Central memory CD4-positive, alpha-beta T cell (primary cell): Measurements from ENCODE around the gene ANO3.

Experiments
- DNase-seq: peaks from one replicate; pipeline ENCODE4 v3.0.0; 2022

ANO3 gene

GRCh38 chr11:26365284-26365683 lies 33.4 kb downstream of the ANO3 start:
- DNase-seq: no peak

GRCh38 chr11:26377619-26378018 lies 45.7 kb downstream of the ANO3 start:
- DNase-seq: no peak

GRCh38 chr11:26399336-26399735 lies 67.4 kb downstream of the ANO3 start:
- no peak for DNase-seq

GRCh38 chr11:26410706-26411366 lies 78.9 kb downstream of the ANO3 start:
- DNase-seq: no peak

GRCh38 chr11:26412955-26413354 lies 81.0 kb downstream of the ANO3 start:
- DNase-seq: no peak

GRCh38 chr11:26418386-26418912 lies 86.5 kb downstream of the ANO3 start:
- no peak for DNase-seq

- DNase-seq: no peak
These were observed 88.4 kb downstream of the ANO3 start for GRCh38 chr11:26420331-26420730.

DNA sequence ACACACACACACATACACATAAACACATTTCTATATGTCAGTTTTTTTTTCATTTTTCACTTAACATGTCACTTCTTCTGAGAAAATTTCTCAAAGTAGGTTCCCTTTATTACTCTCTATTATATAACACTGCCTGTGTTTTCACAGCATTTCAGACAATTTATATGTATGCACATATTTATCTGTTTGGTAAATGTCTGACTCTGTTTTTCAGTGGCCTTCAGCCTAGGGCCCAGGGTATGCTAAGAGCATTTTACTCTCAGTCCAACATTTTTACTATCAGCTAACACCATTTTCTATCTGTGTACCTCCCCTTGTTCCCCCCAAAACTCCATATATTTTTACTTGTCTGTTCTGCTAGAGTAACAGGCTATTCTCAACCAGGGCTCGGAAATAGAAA lies 92.3 kb downstream of the ANO3 start:
- DNase-seq: no peak

DNA sequence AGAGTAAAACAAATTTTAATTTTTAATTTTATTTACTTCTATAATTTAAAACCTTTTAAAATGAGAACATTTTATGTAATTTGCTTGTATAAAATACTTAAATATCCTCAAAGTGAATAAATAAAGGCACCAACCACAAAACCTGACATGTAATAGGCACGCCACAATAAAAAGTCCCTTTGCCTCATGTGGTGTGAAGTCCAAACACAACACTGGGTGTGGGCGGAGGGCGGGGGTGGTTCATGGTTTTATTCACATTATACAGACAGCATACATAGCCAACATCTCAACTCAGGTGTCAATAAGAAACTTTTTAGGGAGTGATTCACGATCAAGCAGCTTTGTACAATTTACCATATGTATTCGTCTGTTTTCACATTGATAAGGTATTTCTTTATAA lies 107.9 kb downstream of the ANO3 start:
- DNase-seq: no peak

GRCh38 chr11:26442131-26442530 lies 110.2 kb downstream of the ANO3 start:
- no peak for DNase-seq

GRCh38 chr11:26443617-26444016 lies 111.7 kb downstream of the ANO3 start:
- DNase-seq: no peak

- no peak for DNase-seq
These were observed 125.7 kb downstream of the ANO3 start for GRCh38 chr11:26457636-26458035.

GRCh38 chr11:26465274-26465673 lies 133.3 kb downstream of the ANO3 start:
- DNase-seq: no peak

DNA sequence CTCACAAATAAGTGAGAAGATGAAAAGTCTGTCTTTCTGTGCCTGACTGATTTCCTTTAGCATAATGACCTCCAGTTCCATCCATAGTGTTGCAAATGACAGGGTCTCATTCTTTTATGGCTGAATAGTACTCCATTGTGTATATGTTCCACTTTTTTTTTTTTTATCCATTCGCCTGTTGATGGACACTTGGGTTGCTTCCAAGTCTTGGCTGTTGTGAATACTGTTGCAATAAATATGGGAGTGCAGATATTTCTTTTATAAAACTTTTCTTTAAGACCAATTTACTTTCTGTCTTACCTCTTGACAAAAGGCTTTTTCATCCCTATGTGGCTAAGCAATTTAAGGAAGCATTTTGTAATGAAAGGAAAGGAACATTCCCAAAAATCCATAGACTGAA lies 135.6 kb downstream of the ANO3 start:
- DNase-seq: no peak

DNA sequence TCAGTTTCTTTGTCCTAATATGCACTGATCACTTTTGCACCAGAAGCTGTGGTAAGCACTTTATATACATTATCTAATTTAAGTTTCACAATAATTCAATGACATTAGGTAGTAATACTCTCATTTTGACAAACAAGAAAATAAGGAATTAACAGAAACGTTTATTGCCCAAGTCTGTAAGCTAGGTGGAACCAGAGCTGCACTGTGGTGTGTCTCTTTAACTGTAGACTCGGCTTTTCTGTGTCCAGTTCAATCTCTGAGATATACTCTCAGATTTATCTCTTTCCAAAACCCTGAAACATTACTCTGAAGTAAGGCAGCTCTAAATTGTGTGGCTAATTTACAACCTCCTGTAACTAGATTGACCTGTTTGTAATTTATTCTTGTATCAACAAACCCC lies 139.1 kb downstream of the ANO3 start:
- DNase-seq: no peak

GRCh38 chr11:26473216-26474194 lies 141.6 kb downstream of the ANO3 start:
- DNase-seq: no peak

GRCh38 chr11:26474401-26474800 lies 142.5 kb downstream of the ANO3 start:
- DNase-seq: no peak

DNA sequence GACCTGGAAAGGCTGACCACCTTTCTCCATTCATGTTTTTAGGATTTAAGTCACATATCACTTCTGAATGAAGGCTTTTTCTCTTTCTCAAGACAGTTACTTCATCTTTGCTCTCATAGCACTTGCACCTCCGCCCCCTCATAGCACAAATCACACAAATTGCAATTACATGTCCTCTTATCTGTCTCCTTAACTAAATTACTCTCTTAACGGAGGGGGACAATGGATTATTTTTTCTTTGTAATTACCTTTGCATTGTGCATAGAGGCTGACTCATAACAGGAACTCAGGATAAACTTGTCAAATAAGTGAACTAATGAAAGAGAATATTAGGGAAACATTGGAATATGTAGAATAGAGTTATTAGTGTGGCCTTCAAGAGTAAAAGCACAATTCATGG lies 145.5 kb downstream of the ANO3 start:
- DNase-seq: no peak

DNA sequence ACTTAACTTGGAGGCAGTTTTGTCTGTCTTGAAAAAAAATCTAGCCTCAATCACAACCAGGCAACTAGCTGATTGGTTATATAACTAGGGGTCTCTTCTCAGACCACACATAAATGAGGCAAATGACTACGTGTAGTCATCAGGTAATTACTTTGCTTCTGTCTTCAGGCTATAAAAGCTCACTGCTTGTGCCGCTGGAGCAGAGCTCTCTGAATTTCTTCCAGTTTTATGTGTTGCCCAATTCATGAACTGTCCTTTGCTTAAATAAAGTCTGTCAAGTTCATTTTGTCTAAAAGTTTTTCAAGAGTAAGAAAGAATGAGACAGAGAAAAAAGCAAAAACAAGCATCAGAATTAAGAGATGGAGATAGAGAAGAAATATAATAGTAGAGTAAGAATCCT lies 146.8 kb downstream of the ANO3 start:
- DNase-seq: no peak

DNA sequence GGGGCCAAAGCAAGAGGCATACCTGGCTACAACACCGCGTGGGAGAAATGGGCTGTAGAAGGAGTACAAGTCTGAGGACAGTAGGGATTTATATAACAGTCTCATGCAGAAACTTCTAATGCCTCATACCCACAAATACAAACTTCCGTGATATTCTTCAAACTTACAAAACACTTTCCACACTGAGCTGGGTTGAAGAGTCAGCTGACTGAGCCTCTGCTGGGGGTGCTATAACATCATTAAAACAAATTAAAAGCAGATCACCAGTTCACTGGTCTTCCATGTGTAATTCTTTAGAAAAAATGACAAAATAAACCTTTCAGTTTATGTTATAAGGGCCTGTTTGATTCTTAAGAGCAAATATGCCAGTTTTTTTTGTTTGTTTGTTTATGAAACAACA lies 148.1 kb downstream of the ANO3 start:
- no peak for DNase-seq

DNA sequence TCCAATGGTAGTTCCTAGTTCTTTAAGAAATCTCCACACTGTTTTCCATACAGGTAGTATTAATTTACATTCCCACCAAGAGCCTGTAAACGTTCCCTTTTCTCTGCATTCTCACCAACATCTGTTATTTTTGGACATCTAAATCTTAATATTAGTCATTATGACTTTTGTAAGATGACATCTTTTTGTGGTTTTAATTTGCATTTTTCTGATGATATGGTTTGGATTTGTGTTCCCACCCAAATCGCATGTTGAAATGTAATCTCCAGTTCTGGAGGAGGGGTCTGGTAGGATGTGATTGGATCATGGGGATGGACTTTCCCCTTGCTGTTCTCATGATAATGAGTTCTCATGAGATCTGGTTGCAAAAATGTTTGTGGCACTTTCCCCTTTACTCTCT lies 151.2 kb downstream of the ANO3 start:
- DNase-seq: no peak

DNA sequence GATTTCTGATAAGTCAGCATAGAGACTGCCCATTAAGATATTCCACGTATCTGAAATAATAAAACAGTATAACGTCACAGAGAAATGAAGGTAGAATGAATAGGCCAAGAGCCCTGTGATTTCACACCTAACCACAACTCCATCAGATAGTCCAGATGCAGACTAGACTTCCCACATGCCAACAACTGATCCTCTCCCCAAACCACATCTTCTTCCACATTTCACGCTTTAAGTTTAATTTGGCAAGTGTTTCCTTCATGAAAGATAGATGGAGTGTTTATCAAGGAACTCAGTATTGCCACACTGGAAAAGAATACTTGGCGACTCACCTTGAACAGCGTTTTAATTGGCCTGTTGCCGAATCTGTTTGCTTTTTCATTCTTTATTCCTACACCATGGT lies 158.6 kb downstream of the ANO3 start:
- no peak for DNase-seq

DNA sequence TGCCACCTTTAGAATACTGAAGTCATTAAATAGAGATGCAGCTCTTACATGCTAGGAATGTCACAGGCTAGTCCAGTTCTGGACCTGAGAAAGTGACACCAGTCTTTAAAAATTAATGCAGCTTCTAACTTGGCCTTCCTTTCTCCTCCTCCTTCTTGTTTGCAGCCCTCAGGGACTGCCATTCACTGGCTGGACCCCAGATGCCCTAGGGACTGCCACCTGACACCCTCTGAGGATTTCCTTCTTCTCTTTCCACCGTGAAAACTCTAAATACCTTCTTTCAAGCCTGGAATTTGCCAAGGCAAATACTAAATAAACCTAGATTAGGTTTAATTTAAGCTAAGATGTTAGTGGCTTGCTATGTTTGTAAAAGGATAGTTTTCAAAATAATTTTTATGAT lies 161.7 kb downstream of the ANO3 start:
- no peak for DNase-seq

- no peak for DNase-seq
These were observed 175.3 kb downstream of the ANO3 start for GRCh38 chr11:26507229-26507628.
